ENCODE measurements around the gene SCFD2. TPM values are rescaled to one million over a fixed set of nuclear protein-coding genes. Genes with fewer than 3 reads are reported as not detected.
A peak's percentile ranks its signal among the peaks of the same experiment; 100 is the strongest.

SCFD2 gene
- total and polyA plus RNA-seq, 2 experiments from 2014 or later = 13.2 to 15.9 TPM

DNA sequence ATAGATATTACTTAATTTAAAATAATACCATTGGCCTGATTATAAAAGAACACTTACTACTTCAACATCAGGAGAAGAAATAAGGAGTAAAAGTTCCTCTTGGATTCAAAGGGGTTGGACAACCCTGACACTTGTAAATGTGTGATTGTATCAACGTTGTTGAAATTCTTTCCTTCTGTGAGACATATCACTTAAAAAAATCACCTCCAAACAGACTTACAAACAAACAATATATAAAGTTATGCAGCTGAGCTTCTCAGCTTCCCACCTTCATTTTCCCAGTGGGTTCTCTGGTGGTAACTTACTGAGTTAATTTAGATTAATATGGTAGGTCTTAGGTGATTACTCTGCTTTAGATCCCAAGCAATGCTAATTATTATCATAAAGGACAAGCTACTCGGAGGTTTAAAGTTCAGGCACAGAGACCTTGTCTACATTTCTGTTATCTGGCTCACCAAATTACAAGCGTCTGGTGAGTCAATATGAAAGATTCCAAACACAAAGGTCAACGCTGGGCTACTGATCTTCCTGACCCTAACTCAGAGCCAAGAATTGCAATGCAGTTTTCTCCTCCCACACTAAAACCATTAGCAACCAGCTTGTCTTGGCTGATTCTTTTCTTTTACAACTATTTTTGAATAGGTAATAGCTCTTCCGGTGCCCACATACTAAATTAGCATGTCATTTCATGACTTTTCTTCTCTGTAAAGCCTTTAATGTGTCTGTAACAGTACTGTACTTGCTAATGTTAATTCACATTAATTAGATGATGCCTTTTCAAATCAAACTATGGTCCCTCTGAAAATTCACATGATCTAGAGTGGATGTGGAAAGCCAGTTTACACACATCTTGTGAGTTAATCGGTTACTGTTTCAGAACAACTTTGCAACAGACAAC is 346.1 kb downstream of the SCFD2 start:
- peak in 1 of 2 donors; percentile 79 for DNase-seq (ENCODE audit: low read depth in 1 of 2, low spot score in 1 of 2)

DNA sequence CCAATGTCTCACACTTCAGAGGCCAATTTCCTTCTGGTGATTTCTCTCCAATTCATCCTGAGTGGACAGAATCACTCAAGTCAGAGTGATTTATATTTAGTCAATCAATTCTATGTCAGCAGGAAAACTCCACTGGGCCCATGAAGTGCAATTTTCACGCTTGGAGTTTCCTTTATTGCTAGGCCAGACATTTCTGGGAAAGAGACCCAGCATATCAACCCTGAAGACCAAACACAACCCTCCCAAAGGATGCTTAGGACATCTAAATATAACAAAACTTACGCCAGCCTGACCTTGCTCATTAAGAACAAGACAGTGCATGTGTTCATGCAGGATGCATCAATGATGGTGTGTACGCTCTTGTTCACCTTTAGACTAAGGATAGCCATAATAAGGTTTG is 347.4 kb downstream of the SCFD2 start:
- no peaks in the 10 kb centered on the region for H3K36me3 ChIP-seq
- no peak overlapping the region for H3K4me3 ChIP-seq
- DNase-seq (ENCODE audit: low read depth in 1 of 2, low spot score in 1 of 2) = no peak
- peaks cover 35% of the 10 kb centered on the region for H3K4me1 ChIP-seq (ENCODE audit: low read depth)
- no peaks in the 10 kb centered on the region for H3K9me3 ChIP-seq (ENCODE audit: low read depth)
- no peak overlapping the region for H3K27ac ChIP-seq
- no peaks in the 10 kb centered on the region for H3K27me3 ChIP-seq
- TF ChIP-seq, protein P1, sequence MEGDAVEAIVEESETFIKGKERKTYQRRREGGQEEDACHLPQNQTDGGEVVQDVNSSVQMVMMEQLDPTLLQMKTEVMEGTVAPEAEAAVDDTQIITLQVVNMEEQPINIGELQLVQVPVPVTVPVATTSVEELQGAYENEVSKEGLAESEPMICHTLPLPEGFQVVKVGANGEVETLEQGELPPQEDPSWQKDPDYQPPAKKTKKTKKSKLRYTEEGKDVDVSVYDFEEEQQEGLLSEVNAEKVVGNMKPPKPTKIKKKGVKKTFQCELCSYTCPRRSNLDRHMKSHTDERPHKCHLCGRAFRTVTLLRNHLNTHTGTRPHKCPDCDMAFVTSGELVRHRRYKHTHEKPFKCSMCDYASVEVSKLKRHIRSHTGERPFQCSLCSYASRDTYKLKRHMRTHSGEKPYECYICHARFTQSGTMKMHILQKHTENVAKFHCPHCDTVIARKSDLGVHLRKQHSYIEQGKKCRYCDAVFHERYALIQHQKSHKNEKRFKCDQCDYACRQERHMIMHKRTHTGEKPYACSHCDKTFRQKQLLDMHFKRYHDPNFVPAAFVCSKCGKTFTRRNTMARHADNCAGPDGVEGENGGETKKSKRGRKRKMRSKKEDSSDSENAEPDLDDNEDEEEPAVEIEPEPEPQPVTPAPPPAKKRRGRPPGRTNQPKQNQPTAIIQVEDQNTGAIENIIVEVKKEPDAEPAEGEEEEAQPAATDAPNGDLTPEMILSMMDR (IDR thresholded peaks at IDR 0.05; ENCODE audit: low read depth, low read length) = no peak

More for the DNA sequence above, 346.1 kb downstream of the SCFD2 start:
- Histone ChIP-seq H3K27me3 (no peaks in the 10 kb centered on the region), H3K4me3 (no peak overlapping the region), H3K4me1 (ENCODE audit: low read depth) (peaks cover 28% of the 10 kb centered on the region), H3K27ac (peak overlapping the region; percentile 17), H3K9me3 (ENCODE audit: low read depth) (no peaks in the 10 kb centered on the region), H3K36me3 (no peaks in the 10 kb centered on the region)
- TF ChIP-seq, protein P1 (IDR thresholded peaks at IDR 0.05; ENCODE audit: low read depth, low read length) = no peak

DNA sequence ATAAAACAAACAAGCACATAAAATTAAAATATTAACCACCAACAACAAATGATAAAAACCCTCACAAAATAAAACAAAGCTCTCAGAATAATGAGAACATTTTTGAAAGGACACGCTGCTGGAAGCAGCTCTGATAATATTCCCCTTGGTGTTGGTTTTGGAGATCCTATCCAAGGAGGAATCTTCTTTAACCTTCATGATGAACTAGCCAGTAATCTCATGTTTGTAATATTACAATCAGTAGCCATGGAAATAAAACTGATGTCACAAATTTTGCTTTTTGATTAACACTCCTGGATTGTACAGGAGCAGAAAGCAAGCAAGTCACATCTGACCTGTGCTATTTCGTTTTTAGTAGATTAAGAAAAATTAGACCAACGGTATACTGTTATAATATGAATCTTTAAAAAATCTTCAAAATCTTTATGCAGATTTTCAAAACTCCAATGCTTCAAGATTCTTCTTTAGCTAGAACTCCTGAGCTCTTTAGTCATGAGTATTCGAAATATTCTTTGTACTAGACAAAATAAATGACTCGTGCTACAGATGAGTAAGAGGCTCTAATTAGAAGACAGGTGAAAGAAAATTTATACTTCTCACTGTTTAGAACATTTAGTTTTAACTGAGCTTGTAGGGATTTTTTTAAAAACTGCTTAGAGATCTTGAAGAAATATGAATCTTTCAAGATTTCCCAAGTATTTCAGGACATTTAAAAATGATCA is 349.6 kb downstream of the SCFD2 start:
- H3K4me3 ChIP-seq = no peak overlapping the region
- H3K27me3 ChIP-seq = no peaks in the 10 kb centered on the region
- no peak for DNase-seq (ENCODE audit: low read depth in 1 of 2, low spot score in 1 of 2)
- TF ChIP-seq, protein P1 (IDR thresholded peaks at IDR 0.05; ENCODE audit: low read depth, low read length) = no peak
- no peaks in the 10 kb centered on the region for H3K36me3 ChIP-seq
- H3K4me1 ChIP-seq (ENCODE audit: low read depth) = peaks cover 47% of the 10 kb centered on the region
- H3K9me3 ChIP-seq (ENCODE audit: low read depth) = no peaks in the 10 kb centered on the region
- no peak overlapping the region for H3K27ac ChIP-seq

DNA sequence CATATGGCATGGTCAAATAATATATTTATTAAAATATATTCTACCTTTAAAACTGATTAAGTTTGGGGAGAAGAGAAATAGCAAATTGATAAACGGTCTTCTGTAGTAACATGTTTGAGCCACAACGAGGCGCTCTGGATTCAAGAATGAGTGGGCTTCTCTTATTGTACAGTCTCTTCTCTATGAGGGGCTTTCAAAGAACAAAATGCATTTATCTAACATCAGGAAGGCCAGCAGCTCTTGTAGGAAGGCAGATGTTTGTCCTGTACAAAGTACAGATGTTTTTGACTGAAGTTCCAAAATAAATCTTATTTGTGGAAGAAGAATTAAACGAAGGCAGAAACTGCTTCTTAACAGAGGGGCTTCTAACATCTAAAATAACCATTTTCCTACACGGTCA is 350.2 kb downstream of the SCFD2 start:
- Histone ChIP-seq H3K4me1 (ENCODE audit: low read depth) (peaks cover 53% of the 10 kb centered on the region), H3K36me3 (no peaks in the 10 kb centered on the region), H3K27ac (no peak overlapping the region), H3K27me3 (no peaks in the 10 kb centered on the region), H3K9me3 (ENCODE audit: low read depth) (no peaks in the 10 kb centered on the region), H3K4me3 (no peak overlapping the region)
- DNase-seq (ENCODE audit: low read depth in 1 of 2, low spot score in 1 of 2) = peak; percentile 75 to 91
- TF ChIP-seq, protein P1 (IDR thresholded peaks at IDR 0.05; ENCODE audit: low read depth, low read length) = peak; percentile 73

DNA sequence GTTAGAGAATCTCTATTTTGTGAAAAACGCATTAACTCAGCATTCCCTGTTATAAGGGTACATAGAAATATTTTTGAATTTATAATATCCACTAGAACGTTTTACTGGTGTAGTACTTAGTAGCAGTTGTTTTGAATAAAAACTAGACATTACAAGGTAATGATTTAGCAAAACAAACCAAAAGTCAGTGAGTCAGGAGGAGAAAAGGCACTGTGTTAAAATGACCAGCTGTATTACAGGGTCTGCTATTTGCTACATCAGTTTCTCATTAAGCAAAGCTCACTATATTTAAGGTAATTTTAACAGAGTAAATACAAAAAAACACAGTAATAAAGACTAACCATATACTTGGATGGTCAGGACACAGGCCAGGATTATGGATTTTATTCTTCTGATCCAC is 351.0 kb downstream of the SCFD2 start:
- H3K27ac ChIP-seq = no peak overlapping the region

More for the DNA sequence above, 351.0 kb downstream of the SCFD2 start:
- Histone ChIP-seq H3K9me3 (ENCODE audit: low read depth) (no peaks in the 10 kb centered on the region), H3K4me3 (no peak overlapping the region), H3K36me3 (no peaks in the 10 kb centered on the region), H3K4me1 (ENCODE audit: low read depth) (peaks cover 57% of the 10 kb centered on the region), H3K27me3 (no peaks in the 10 kb centered on the region)
- DNase-seq (ENCODE audit: low read depth in 1 of 2, low spot score in 1 of 2) = no peak
- TF ChIP-seq, protein P1 (IDR thresholded peaks at IDR 0.05; ENCODE audit: low read depth, low read length) = no peak

All from cardiac muscle cell (in vitro differentiated cells and primary cell).